Endometrium (tissue), 2 donors: ENCODE measurements around the gene ANKRD30A.
"Not testable (repeated sequence)": the region's sequence is repeated elsewhere in the genome, so short reads cannot be mapped to it uniquely, and the experiment has no call there.

Experiments
- FAIRE-seq: peaks from 2 replicates; lab custom pipeline; 2012; peaks lifted over from hg19 to GRCh38; lab: Jason Lieb, UNC
- donor health status: control.
- donor health status: control.

ANKRD30A gene

DNA sequence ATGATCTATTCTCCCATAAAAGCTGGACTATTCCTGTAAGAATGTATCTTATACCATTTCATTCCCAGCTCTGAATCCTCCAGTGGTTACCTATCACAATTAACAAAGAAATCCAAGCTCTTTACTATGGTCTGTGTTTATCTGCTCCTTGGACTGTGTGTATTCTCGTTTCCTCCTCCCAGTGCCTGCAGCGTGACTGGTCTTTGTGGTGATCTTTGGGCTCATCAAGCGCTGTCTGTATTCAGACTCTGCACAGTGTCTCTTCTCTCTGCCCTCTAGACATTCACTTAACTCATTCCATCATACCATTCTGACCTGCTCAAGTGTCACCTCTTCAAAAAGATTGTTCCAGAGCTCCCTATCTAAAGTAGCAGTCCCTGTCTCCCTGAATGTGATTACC lies 130.4 kb downstream of the ANKRD30A start:
- not testable (repeated sequence) for FAIRE-seq

GRCh38 chr10:37263304-37263703 lies 137.9 kb downstream of the ANKRD30A start:
- no peak for FAIRE-seq

DNA sequence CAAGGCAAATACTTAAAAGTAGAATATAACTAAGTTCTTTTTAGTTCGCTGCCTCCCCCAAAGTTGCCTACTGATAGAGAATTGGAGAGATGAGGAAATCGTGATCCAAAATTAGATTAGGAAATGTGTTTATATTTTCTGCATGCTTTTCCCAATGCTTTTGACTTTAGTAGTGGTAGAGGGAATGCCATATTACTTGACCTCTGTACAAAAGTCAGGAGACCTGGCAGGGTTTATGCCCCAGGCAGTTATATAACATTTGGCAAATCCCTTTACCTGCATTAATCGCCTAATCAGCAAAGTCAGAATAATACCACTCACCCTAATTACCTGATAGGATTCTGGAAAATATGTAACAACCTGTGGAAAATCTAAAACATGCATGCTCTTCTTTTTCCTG lies 142.9 kb downstream of the ANKRD30A start:
- no peak for FAIRE-seq

DNA sequence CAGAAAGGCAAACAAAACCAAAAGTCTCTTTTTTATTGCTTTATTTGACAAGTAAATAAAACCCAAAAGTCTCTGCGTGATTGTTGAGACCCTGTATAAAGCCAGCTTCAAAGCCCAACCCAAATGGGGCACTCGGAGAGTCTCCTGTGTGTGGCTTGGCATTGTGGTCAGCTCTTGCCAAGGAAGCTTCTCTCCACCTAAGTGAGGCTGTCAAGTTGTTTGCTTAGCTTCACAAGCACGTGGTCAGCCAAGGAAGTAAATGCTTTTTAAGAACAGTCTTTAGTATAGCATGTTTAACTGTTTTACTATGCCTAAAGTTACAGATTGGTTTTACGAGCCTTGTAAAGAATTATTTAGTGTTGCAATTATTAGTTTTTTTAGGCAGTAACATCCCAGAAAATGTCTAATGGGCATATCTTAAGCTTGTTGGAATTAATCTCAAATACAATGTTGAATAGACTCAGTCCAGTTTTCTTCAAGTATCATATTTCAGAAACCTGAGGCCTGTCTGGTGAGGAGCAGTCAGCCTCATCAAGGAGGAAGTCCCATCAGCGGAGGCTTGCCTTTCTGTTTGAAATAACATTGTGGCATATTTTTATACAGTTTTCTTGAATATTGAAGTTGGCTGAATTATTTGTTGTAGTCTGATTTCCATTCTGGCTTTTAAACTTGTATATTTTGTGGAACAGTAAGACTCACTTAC lies 144.3 kb downstream of the ANKRD30A start:
- no peak for FAIRE-seq

DNA sequence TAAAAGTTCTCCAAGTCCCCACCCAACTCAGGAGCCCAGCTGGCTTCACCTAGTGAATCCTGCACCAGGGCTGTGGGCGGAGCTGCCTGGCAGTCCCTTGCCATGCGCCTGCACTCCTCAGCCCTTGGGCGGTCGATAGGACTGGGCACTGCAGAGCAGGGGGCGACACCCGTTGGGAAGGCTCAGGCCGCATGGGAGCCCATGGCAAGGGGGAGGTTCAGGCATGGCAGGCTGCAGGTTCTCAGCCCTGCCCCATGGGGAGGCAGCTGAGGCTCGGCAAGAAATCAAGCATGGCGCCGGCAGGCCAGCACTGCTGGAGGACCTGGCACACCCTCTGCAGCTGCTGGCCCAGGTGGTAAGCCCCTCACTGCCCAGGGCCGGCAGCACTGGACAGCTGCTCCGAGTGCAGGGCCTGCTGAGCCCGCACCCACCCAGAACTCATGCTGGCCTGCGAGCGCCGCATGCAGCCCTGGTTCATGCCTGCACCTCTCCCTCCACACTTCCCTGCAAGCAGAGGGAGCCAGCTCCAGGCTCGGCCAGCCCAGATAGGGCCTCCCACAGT lies 149.9 kb downstream of the ANKRD30A start:
- FAIRE-seq: no peak

DNA sequence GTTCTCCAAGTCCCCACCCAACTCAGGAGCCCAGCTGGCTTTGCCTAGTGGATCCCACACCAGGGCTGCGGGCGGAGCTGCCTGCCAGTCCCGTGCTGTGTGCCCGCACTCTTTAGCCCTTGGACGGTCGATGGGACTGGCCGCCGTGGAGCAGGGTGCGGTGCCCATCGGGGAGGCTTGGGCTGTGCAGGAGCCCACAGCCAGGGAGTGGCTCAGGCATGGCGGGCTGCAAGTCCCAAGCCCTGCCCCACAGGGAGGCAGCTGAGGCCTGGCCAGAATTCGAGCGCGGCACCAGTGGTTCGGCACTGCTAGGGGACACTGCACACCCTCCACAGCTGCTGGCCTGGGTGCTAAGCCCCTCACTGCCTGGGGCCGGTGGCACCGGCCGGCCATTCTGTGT lies 159.7 kb downstream of the ANKRD30A start:
- no peak for FAIRE-seq

- FAIRE-seq: no peak
Observed at GRCh38 chr10:37289833-37290464, 164.6 kb downstream of the ANKRD30A start.

DNA sequence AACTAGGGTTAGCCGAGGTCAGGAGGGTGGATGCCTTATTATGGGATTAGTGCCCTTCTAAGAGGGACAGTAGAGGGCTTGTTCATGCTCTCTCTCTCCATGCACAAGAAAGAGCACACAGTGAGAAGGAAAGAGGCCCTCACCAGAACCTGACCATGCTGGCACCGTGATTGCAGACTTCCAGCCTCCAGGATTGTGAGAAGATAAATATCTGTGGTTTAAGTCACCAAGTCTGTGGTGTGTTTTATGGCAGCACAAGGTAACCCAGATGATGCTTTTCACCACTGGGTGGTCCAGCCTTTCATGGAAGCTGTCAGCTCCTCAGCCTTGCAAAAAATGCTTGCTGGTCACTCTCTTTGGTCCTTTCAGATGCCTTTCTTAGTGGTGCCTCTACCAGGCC lies 175.9 kb downstream of the ANKRD30A start:
- no peak for FAIRE-seq

DNA sequence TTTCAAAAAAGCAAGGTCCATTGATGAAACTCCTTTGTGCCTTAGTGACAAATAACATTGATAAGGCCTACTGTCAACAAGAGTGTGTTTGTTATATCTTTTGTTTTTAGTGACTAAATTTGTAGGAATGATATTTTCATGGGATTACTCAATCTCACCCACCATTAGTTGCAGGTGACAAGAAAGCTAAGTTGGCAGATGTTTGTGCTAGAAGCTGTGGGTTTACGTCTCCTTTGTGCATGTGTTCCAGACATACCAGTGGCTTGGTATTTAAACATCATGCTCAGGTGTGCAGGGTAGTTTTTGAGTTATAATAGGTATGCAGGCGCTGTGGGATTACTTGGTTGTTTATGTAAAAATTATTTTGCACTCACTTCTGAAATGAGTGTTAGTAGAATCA lies 178.6 kb downstream of the ANKRD30A start:
- FAIRE-seq: no peak

DNA sequence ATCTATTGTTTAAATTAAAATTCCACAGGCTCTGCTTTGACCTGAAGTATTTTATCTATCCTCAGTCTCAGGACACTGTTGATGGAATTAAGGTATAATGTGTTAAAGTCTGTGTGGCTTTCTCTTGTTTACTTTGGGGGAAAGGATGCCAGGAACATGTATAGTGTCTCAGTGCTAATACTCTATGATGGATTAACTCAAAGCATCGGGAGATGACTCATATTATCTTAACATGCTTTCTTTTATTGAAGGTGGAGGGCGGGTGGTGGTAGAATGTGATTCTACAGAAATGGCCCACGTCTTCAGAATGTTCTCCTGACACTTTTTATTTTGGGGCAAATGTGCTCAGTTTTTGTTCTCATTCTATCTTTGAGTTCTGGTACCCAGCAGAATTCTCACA lies 189.0 kb downstream of the ANKRD30A start:
- no peak for FAIRE-seq

GRCh38 chr10:37314862-37315261 lies 189.5 kb downstream of the ANKRD30A start:
- no peak for FAIRE-seq

- no peak for FAIRE-seq
Observed at GRCh38 chr10:37344413-37344812, 219.0 kb downstream of the ANKRD30A start.

DNA sequence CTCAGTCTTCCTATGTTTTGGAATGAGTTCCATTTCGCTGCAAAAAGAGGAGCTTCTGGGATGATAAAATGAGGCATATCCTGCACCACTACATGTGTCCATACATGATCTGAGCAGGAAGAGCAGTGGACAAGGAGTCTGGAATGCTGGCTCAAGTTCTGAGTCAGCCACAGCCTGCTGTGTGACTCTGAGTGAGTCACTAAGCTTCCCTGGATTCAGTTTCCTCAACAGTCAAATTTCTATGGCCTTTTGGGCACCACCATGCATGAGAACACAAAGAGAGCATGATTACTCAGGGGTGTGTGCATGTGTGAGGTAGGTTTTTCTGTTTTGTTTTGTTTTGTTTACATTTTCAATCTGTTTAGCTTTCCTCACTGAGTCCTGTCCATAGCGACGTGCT lies 254.6 kb downstream of the ANKRD30A start:
- no peak for FAIRE-seq

- FAIRE-seq: no peak
Observed at GRCh38 chr10:37381271-37381670, 255.9 kb downstream of the ANKRD30A start.

- FAIRE-seq: no peak
Observed at GRCh38 chr10:37384923-37385322, 259.5 kb downstream of the ANKRD30A start.

DNA sequence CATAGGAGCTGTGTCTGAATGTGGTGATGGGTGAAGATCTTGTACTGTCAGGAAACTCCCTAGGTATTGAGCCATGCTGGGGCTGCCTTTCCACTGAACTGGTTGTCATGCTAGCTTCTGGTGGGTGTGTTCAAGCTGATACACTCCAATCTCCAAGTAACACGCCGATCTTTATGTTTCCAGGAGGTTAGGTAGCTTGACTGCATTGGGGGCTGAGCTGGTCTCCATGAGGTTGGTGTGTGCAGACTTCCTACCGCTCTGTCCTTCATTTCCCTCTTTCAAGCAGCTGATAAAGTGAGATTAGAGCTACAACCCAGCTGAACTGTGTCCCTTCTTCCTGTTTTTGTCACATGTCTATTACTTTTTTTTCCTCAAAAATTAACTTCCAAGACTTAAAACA lies 265.5 kb downstream of the ANKRD30A start:
- no peak for FAIRE-seq

- not testable (repeated sequence) for FAIRE-seq
Observed at GRCh38 chr10:37400774-37401173, 275.4 kb downstream of the ANKRD30A start.

DNA sequence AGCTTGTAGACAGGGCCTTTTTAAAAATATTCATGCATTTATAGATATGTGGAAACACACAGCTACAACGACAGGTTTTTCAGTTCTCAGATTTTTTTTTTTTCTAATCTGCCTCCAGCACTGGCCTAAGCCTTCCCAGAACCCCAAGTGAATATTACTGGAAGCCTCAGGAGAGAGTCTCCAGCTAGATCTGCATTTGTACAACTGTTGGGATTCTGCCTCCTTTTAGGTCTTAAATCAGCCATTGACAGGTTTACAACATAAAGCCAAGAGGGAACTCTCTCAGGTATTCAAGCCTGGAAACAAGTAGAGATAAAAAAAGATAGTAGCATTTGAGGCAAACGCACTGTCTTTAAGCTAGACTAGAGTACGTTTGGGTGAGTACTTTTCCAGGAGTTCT lies 275.8 kb downstream of the ANKRD30A start:
- FAIRE-seq: no peak

DNA sequence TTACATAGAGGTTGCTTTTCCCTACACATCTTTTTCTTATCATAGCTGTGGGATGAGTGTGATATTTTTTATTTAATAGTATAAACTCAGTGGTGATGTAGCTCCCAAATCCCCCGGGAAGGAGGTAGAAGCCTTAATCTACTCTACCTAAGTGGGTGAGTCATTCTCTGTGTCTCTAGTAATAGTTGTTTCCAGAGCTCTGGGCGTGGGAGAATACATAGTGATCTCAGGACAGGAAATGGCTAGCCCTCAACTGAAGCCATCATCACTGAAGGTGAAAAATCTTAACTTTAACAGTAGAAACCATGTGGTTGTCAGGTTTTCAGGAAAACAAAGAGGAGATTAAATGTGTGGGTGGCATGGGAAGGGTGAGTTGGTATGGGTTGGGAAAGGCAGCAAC lies 278.4 kb downstream of the ANKRD30A start:
- no peak for FAIRE-seq
